Erythroblast (primary cell): ENCODE measurements around the gene CCNYL1.

Source experiments
- GATA1 ChIP-seq: IDR thresholded peaks from 2 replicates; pipeline ENCODE4 v1.6.1; 2011; ENCODE audit warnings: low read depth, mild to moderate bottlenecking, control low read depth, low read length, moderate library complexity
- POLR2A ChIP-seq: IDR thresholded peaks from 2 replicates; pipeline ENCODE4 v1.6.1; 2011; ENCODE audit warnings: mild to moderate bottlenecking, low read length

- TF ChIP-seq POLR2A (no peak), GATA1 (no peak)
These were observed 68.1 kb downstream of the CCNYL1 start for GRCh38 chr2:207779523-207779922.
